Measurements from ENCODE around the gene KIAA1217. TPM values are rescaled to one million over a fixed set of nuclear protein-coding genes. Genes with fewer than 3 reads are reported as not detected.

Gene KIAA1217
- total RNA-seq, 6 experiments from 2014 or later, result 10.4 to 25.5 (median 14.9) TPM

GRCh38 chr10:24299578-24300260 is 90.8 kb downstream of the KIAA1217 start:
- no peak for ATAC-seq
- Histone ChIP-seq H3K27me3 (no peaks in the 10 kb centered on the region), H3K4me1 (no peaks in the 10 kb centered on the region), H3K4me3 (no peak overlapping the region), H3K36me3 (no peaks in the 10 kb centered on the region), H3K9me3 (no peaks in the 10 kb centered on the region), H3K27ac (no peak overlapping the region)
- intact Hi-C loops (cut with DNase I), result no loop called here
- WGBS (ENCODE audit: insufficient coverage, low coverage, low lambda C conversion rate, missing lambda C conversion rate), result 78% methylated on average over 6 of the region's 6 CpGs
- TF ChIP-seq POLR2A (IDR thresholded peaks at IDR 0.05) (no peak), CTCF (IDR thresholded peaks at IDR 0.05) (no peak)
- DNase-seq, result no peak

GRCh38 chr10:24303522-24304310 is 94.8 kb downstream of the KIAA1217 start:
- no peak overlapping the region for H3K27ac ChIP-seq

DNA sequence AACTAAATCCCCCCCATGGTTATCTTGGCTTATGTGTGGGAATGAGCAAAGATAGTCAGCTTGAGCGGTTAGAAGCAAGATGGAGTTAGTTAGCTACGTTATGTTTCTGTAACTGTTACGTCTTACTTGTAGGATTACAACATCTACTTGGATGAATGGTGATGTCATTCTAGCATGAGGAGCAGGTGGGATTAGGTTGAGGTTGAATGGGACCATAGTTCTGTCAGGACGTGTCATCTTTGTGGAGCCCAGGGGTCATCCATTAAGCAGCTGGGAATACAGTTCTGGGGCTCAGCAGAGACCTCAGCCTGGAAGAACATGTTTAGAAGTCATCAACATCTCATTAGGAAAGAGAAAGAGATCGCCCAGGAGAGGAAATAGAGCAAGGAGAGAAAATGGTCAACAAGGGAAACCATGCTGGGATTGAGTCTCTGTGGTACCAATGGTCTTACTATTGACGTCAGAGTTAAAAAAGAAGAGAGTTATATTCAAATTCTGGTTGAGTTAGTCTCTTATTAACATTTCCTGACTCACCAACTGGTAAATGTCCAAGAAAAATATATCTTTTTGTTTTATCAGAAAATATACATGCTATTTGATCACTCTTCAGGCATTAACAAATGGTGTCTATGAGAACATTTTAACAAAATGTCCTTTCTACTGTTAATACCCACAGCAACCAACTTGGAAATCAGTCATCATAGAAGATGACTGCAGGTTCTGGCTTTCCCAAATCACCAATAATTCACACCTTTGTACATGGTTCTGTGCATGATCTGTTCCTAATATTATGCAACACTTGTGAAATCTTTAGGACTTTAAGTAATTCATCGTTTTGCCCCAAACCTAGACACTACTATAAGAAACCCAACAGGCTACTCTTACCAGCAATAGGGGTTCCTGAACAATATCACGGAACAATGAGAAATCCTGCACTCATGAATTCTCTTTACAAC is 96.9 kb downstream of the KIAA1217 start:
- no peak overlapping the region for H3K4me3 ChIP-seq
- no peaks in the 10 kb centered on the region for H3K36me3 ChIP-seq
- no peaks in the 10 kb centered on the region for H3K4me1 ChIP-seq
- WGBS (ENCODE audit: insufficient coverage, low coverage, low lambda C conversion rate, missing lambda C conversion rate), result 65% methylated on average over 8 of the region's 8 CpGs
- no peaks in the 10 kb centered on the region for H3K9me3 ChIP-seq
- intact Hi-C loops (cut with DNase I), result no loop called here
- ATAC-seq (no peak), DNase-seq (no peak)
- H3K27ac ChIP-seq, result no peak overlapping the region
- no peaks in the 10 kb centered on the region for H3K27me3 ChIP-seq
- TF ChIP-seq CTCF (IDR thresholded peaks at IDR 0.05), result no peak
- TF ChIP-seq POLR2A (IDR thresholded peaks at IDR 0.05), result no peak

More at GRCh38 chr10:24303522-24304310, 94.8 kb downstream of the KIAA1217 start:
- Histone ChIP-seq H3K9me3 (no peaks in the 10 kb centered on the region), H3K4me3 (no peak overlapping the region), H3K36me3 (no peaks in the 10 kb centered on the region), H3K27me3 (no peaks in the 10 kb centered on the region), H3K4me1 (no peaks in the 10 kb centered on the region)
- intact Hi-C loops (cut with DNase I), result no loop called here
- TF ChIP-seq CTCF (IDR thresholded peaks at IDR 0.05), result no peak
- TF ChIP-seq POLR2A (IDR thresholded peaks at IDR 0.05), result no peak
- DNase-seq, result no peak
- 53% methylated on average over 7 of the region's 8 CpGs for WGBS (ENCODE audit: insufficient coverage, low coverage, low lambda C conversion rate, missing lambda C conversion rate)
- no peak for ATAC-seq

- no peaks in the 10 kb centered on the region for H3K36me3 ChIP-seq
- H3K9me3 ChIP-seq, result no peaks in the 10 kb centered on the region
- no peak overlapping the region for H3K27ac ChIP-seq
- intact Hi-C loops (cut with DNase I), result no loop called here
- H3K27me3 ChIP-seq, result no peaks in the 10 kb centered on the region
- ATAC-seq (no peak), DNase-seq (no peak)
- TF ChIP-seq POLR2A (IDR thresholded peaks at IDR 0.05), result no peak
- TF ChIP-seq CTCF (IDR thresholded peaks at IDR 0.05), result no peak
- H3K4me1 ChIP-seq, result no peaks in the 10 kb centered on the region
- H3K4me3 ChIP-seq, result no peak overlapping the region
- 86% methylated on average over 4 of the region's 4 CpGs for WGBS (ENCODE audit: insufficient coverage, low coverage, low lambda C conversion rate, missing lambda C conversion rate)
Measured at GRCh38 chr10:24306507-24306875, 97.6 kb downstream of the KIAA1217 start.
